ENCODE measurements around the gene SMARCAL1. TPM values are rescaled to one million over a fixed set of nuclear protein-coding genes. Genes with fewer than 3 reads are reported as not detected.

The SMARCAL1 gene
- total RNA-seq, 1 donor from 2014 or later: 7.4 TPM

GRCh38 chr2:216399621-216400020, 12.7 kb upstream of the SMARCAL1 start:
- Histone ChIP-seq H3K4me3 (ENCODE audit: low read depth, low read length) (no peak overlapping the region), H3K27me3 (ENCODE audit: control insufficient read depth, insufficient read depth, low read length) (no peaks in the 10 kb centered on the region), H3K36me3 (ENCODE audit: control insufficient read depth, insufficient read depth, low read length) (no peaks in the 10 kb centered on the region)
- TF ChIP-seq CTCF (IDR thresholded peaks at IDR 0.05; ENCODE audit: insufficient read depth, low read length, severe bottlenecking): no peak
- DNase-seq (ENCODE audit: low read depth) (no peak), FAIRE-seq (no peak)

- FAIRE-seq: no peak
- TF ChIP-seq CTCF (IDR thresholded peaks at IDR 0.05; ENCODE audit: insufficient read depth, low read length, severe bottlenecking): no peak
- Histone ChIP-seq H3K4me3 (ENCODE audit: low read depth, low read length) (no peak overlapping the region), H3K36me3 (ENCODE audit: control insufficient read depth, insufficient read depth, low read length) (no peaks in the 10 kb centered on the region), H3K27me3 (ENCODE audit: control insufficient read depth, insufficient read depth, low read length) (no peaks in the 10 kb centered on the region)
- DNase-seq (ENCODE audit: low read depth): no peak
These were observed 9.5 kb upstream of the SMARCAL1 start for GRCh38 chr2:216402751-216403150.

DNA sequence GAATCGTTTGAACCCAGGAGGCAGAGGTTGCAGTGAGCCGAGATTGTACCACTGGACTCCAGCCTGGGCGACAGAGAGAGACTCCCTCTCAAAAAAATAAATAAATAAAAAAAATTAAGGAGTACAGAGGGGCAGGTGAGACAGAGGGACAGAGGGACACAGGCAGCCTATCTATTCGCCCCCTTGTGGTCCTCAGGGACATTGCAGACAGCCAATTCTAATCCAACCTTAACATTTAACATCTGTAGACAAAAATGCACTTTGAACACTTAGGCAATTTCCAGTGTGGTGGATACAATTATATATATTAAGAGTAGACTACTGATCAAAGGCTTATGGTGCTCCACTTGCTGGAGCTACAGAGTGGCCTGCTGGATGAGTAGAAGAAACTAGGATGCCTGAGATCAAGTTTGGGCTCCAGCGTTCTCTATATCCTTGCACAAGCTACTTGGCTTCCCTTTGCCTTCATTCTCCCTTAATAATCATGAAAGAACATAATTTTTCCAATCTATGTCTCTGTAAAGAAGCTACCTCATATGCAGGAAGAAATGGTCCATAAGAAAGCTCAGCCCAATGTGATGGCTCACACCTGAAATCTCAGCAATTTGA, 8.2 kb upstream of the SMARCAL1 start:
- no peaks in the 10 kb centered on the region for H3K36me3 ChIP-seq (ENCODE audit: control insufficient read depth, insufficient read depth, low read length)
- DNase-seq (ENCODE audit: low read depth): peak; percentile 30
- no peaks in the 10 kb centered on the region for H3K27me3 ChIP-seq (ENCODE audit: control insufficient read depth, insufficient read depth, low read length)
- peak; percentile 76 for TF ChIP-seq CTCF (IDR thresholded peaks at IDR 0.05; ENCODE audit: insufficient read depth, low read length, severe bottlenecking)
- no peak overlapping the region for H3K4me3 ChIP-seq (ENCODE audit: low read depth, low read length)
- FAIRE-seq: no peak

GRCh38 chr2:216405588-216405987, 6.7 kb upstream of the SMARCAL1 start:
- no peaks in the 10 kb centered on the region for H3K36me3 ChIP-seq (ENCODE audit: control insufficient read depth, insufficient read depth, low read length)
- DNase-seq (ENCODE audit: low read depth) (peak; percentile 36), FAIRE-seq (no peak)
- no peak for TF ChIP-seq CTCF (IDR thresholded peaks at IDR 0.05; ENCODE audit: insufficient read depth, low read length, severe bottlenecking)
- no peak overlapping the region for H3K4me3 ChIP-seq (ENCODE audit: low read depth, low read length)
- H3K27me3 ChIP-seq (ENCODE audit: control insufficient read depth, insufficient read depth, low read length): no peaks in the 10 kb centered on the region

GRCh38 chr2:216406826-216407225, 5.5 kb upstream of the SMARCAL1 start:
- no peaks in the 10 kb centered on the region for H3K36me3 ChIP-seq (ENCODE audit: control insufficient read depth, insufficient read depth, low read length)
- no peak for TF ChIP-seq CTCF (IDR thresholded peaks at IDR 0.05; ENCODE audit: insufficient read depth, low read length, severe bottlenecking)
- H3K27me3 ChIP-seq (ENCODE audit: control insufficient read depth, insufficient read depth, low read length): no peaks in the 10 kb centered on the region
- DNase-seq (ENCODE audit: low read depth) (no peak), FAIRE-seq (no peak)
- no peak overlapping the region for H3K4me3 ChIP-seq (ENCODE audit: low read depth, low read length)
